B cell (primary cell): ENCODE measurements around the gene LNP1. TPM values are rescaled to one million over a fixed set of nuclear protein-coding genes. Genes with fewer than 3 reads are reported as not detected.

Experiments used
- ATAC-seq: fragments of 200-7000 bp; cut with Tn5 transposase; one replicate; pipeline ENCODE4 v1.10.0; 2021; ENCODE audit warnings: low read depth, mild to moderate bottlenecking, moderate number of reproducible peaks, moderate library complexity
- CTCF ChIA-PET: fragments of 350-600 bp; sonication (Branson Sonifier 250); formaldehyde crosslinking; loops from one replicate; lab custom pipeline; 2021; ENCODE audit warnings: antibody characterized with exemption, inconsistent platforms; lab: Charles Lee
- POLR2A ChIA-PET: fragments of 350-600 bp; sonication (Branson Sonifier 250); formaldehyde crosslinking; loops from one replicate; lab custom pipeline; 2021; ENCODE audit warnings: antibody characterized with exemption; lab: Charles Lee
- DNase-seq: peaks from one replicate; pipeline ENCODE4 v3.0.0; 2013
- H2AFZ ChIP-seq: 2 replicates; pipeline ENCODE4 v1.6.1; 2012; ENCODE audit warnings: mild to moderate bottlenecking, low read depth, low read length; ENCODE audit not compliant: insufficient read depth, poor library complexity, severe bottlenecking
- H3K27ac ChIP-seq, 2 donors: 1 replicate in 1 of 2; 2 replicates in 1 of 2; pipeline ENCODE4 v1.5.1; 2012 to 2013; ENCODE audit warnings: low read length in 2 of 2, mild to moderate bottlenecking in 2 of 2, moderate library complexity in 1 of 2
- H3K27me3 ChIP-seq, 4 experiments: fragments of 200-600 bp in 1 of 4; sonication (generic) in 1 of 4; replicated peaks in 1 of 4; 1 replicate in 2 of 4; 2 replicates in 2 of 4; pipeline versions ENCODE4 v1.6.1 to v1.7.0; 2013 to 2016; ENCODE audit warnings: low read length in 3 of 4, mild to moderate bottlenecking in 2 of 4, mixed read lengths in 1 of 4, moderate library complexity in 1 of 4; ENCODE audit not compliant: insufficient read depth in 4 of 4, control insufficient read depth in 3 of 4; ENCODE audit errors: control extremely low read depth in 1 of 4
- H3K36me3 ChIP-seq, 2 experiments: replicated peaks in 1 of 2; 1 replicate in 1 of 2; 2 replicates in 1 of 2; pipeline versions ENCODE4 v1.6.1 to v1.7.1; 2013; ENCODE audit warnings: low read length in 1 of 2; ENCODE audit not compliant: insufficient read depth in 2 of 2, control insufficient read depth in 1 of 2; ENCODE audit errors: control extremely low read depth in 1 of 2, extremely low read depth in 1 of 2
- H3K4me1 ChIP-seq, 2 donors: fragments of 200-600 bp in 1 of 2; sonication (generic) in 1 of 2; 1 replicate in 1 of 2; 2 replicates in 1 of 2; pipeline versions ENCODE4 v1.5.1 to v1.6.1; 2013 to 2017; ENCODE audit warnings: low read length in 2 of 2; ENCODE audit not compliant: control insufficient read depth in 2 of 2, insufficient read depth in 2 of 2
- H3K4me2 ChIP-seq: replicated peaks from 2 replicates; pipeline ENCODE3; 2012; ENCODE audit warnings: mild to moderate bottlenecking, low read depth, low read length; ENCODE audit not compliant: poor library complexity, severe bottlenecking
- H3K4me3 ChIP-seq, 5 experiments: fragments of 200-600 bp in 1 of 5; sonication (generic) in 1 of 5; 1 replicate in 3 of 5; 2 replicates in 2 of 5; pipeline versions ENCODE4 v1.5.1 to v1.7.0; 2011 to 2016; ENCODE audit warnings: low read length in 4 of 5, mild to moderate bottlenecking in 4 of 5, low read depth in 2 of 5, control low read depth in 1 of 5, moderate library complexity in 1 of 5; ENCODE audit not compliant: insufficient read depth in 1 of 5; ENCODE audit errors: control extremely low read depth in 1 of 5, extremely low read depth in 1 of 5
- H3K79me2 ChIP-seq: fragments of 200-600 bp; sonication (generic); one replicate; pipeline ENCODE4 v1.6.0; 2016; ENCODE audit warnings: low read length; ENCODE audit not compliant: control insufficient read depth, insufficient read depth
- H3K9ac ChIP-seq: fragments of 200-600 bp; sonication (generic); 2 replicates; pipeline ENCODE4 v1.6.1; 2017; ENCODE audit warnings: mild to moderate bottlenecking, low read length, moderate library complexity
- H3K9me3 ChIP-seq, 3 donors: one replicate each; pipeline versions ENCODE4 v1.6.1 to v1.7.1; 2013; ENCODE audit warnings: low read length in 2 of 3; ENCODE audit not compliant: control insufficient read depth in 2 of 3, insufficient read depth in 1 of 3; ENCODE audit errors: control extremely low read depth in 1 of 3
- H4K20me1 ChIP-seq: 2 replicates; pipeline ENCODE4 v1.6.0; 2012; ENCODE audit warnings: mild to moderate bottlenecking, low read length; ENCODE audit not compliant: insufficient read depth, control insufficient read depth, poor library complexity, severe bottlenecking
- H3K27ac Mint-ChIP-seq: one replicate; pipeline ENCODE4 v1.8.0; 2021; ENCODE audit warnings: mixed read lengths
- H3K27me3 Mint-ChIP-seq: one replicate; pipeline ENCODE4 v1.8.0; 2021; ENCODE audit warnings: mixed read lengths
- H3K4me1 Mint-ChIP-seq: one replicate; pipeline ENCODE4 v1.8.0; 2021; ENCODE audit warnings: mixed read lengths
- H3K4me3 Mint-ChIP-seq: one replicate; pipeline ENCODE4 v1.8.0; 2021; ENCODE audit warnings: mixed read lengths
- H3K9me3 Mint-ChIP-seq: one replicate; pipeline ENCODE4 v1.8.0; 2022; ENCODE audit warnings: mixed read lengths; ENCODE audit not compliant: insufficient read depth
- EZH2 ChIP-seq: IDR thresholded peaks from 2 replicates; pipeline ENCODE4 v1.6.1; 2012; ENCODE audit warnings: borderline replicate concordance, low read depth, mild to moderate bottlenecking, moderate library complexity, low read length; ENCODE audit not compliant: insufficient read depth, poor library complexity, severe bottlenecking
- WGBS: methylation state at CpG from one replicate; pipeline ENCODE4 v1.1.5; 2013; ENCODE audit warnings: missing lambda C conversion rate; ENCODE audit not compliant: insufficient coverage; 5-methylcytosine and 5-hydroxymethylcytosine counted together
- intact Hi-C: fragments of 100-400 bp; cut with micrococcal nuclease; formaldehyde crosslinking; loops from one replicate; pipeline ENCODE4 v1.10.0; 2022
- polyA plus RNA-seq: library from polyadenylated mRNA; depleted of rRNA; stranded (reverse); fragments of >200 nt; gene quantifications from 2 replicates; pipeline ENCODE4 v1.2.3, GENCODE V29; 2012
- total RNA-seq, 2 donors: library from RNA; stranded (reverse); fragments of 120-200 nt in 1 of 2; gene quantifications; 1 replicate in 1 of 2; 2 replicates in 1 of 2; pipeline versions ENCODE4 v1.2.3 to v1.2.4, GENCODE V29; 2013 to 2022
- TF ChIP-seq, protein P1 (sequence below): fragments of 200-600 bp; IDR thresholded peaks from one replicate; pipeline ENCODE4 v1.8.0; 2022; ENCODE audit warnings: antibody characterized with exemption, mild to moderate bottlenecking

Gene LNP1
- total and polyA plus RNA-seq, 2 donors (not counting 1 experiment from before 2014, with no cell fraction given) = 0.39 to 1.9 TPM

DNA sequence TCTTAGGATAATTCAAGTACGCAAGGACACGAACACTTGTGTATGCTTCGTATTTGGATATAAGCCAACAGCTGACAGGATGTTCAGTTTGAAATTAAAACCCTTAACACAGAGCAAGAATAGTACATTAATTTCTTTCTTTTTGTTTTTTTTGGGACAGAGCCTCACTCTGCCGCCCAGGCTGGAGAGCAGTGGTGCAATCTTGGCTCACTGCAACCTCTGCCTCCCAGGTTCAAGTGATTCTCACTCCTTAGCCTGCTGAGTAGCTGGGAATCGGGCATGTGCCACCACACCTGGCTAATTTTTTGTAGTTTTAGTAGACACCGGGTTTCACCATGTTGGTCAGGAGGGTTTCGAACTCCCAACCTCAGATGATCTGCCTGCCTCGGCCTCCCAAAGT, 32.9 kb upstream of the LNP1 start:
- Mint-ChIP-seq H3K9me3 (no peaks in the 10 kb centered on the region), H3K4me3 (no peak overlapping the region), H3K27ac (no peak overlapping the region), H3K27me3 (no peaks in the 10 kb centered on the region), H3K4me1 (no peaks in the 10 kb centered on the region)
- no peak for TF ChIP-seq EZH2
- TF ChIP-seq, protein P1, sequence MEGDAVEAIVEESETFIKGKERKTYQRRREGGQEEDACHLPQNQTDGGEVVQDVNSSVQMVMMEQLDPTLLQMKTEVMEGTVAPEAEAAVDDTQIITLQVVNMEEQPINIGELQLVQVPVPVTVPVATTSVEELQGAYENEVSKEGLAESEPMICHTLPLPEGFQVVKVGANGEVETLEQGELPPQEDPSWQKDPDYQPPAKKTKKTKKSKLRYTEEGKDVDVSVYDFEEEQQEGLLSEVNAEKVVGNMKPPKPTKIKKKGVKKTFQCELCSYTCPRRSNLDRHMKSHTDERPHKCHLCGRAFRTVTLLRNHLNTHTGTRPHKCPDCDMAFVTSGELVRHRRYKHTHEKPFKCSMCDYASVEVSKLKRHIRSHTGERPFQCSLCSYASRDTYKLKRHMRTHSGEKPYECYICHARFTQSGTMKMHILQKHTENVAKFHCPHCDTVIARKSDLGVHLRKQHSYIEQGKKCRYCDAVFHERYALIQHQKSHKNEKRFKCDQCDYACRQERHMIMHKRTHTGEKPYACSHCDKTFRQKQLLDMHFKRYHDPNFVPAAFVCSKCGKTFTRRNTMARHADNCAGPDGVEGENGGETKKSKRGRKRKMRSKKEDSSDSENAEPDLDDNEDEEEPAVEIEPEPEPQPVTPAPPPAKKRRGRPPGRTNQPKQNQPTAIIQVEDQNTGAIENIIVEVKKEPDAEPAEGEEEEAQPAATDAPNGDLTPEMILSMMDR = no peak
- POLR2A ChIA-PET = interaction anchor here (0.7 kb wide), 1 partner anchor 19 kb away, joined by 3 read pairs; no protein-coding TSS in a partner anchor
- Histone ChIP-seq H3K27ac (no peak overlapping the region), H3K27me3 (no peaks in the 10 kb centered on the region), H3K79me2 (no peaks in the 10 kb centered on the region), H3K36me3 (peaks cover 21 to 64% of the 10 kb centered on the region in 2 experiments), H2AFZ (no peak overlapping the region), H3K4me3 (no peak overlapping the region), H3K9ac (no peak overlapping the region), H4K20me1 (no peaks in the 10 kb centered on the region), H3K4me1 (no peaks in the 10 kb centered on the region), H3K4me2 (no peak overlapping the region), H3K9me3 (no peaks in the 10 kb centered on the region)
- CTCF ChIA-PET = no interaction called here
- no peak for DNase-seq
- WGBS = 100% methylated on average over 5 of the region's 8 CpGs
- intact Hi-C loops = no loop called here
- ATAC-seq = no peak

DNA sequence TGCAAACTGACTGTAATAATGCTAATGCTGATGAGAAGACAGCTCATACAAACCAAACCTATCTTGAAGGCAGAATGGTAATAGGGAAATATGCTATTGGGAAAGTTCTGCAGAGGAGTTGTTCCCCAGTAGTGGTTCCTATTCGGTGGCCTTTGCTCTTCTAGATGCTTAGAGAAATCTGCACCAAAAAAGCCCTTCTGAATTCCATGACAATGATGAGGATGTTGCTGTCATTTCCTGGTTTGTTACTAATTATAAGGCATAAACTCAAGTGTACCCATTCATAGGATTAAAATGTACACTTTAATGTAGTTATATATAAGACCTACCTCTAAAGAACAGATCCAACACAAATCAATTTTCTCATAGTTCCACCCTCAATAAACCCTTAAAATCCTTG, 30.6 kb upstream of the LNP1 start:
- POLR2A ChIA-PET = no interaction called here
- Histone ChIP-seq H4K20me1 (no peaks in the 10 kb centered on the region), H3K36me3 (peaks cover 22 to 57% of the 10 kb centered on the region in 2 experiments), H3K4me1 (no peaks in the 10 kb centered on the region), H3K9ac (no peak overlapping the region), H2AFZ (no peak overlapping the region), H3K27ac (no peak overlapping the region), H3K27me3 (no peaks in the 10 kb centered on the region), H3K4me2 (no peak overlapping the region), H3K4me3 (no peak overlapping the region), H3K79me2 (no peaks in the 10 kb centered on the region), H3K9me3 (no peaks in the 10 kb centered on the region)
- intact Hi-C loops = no loop called here
- no peaks in the 10 kb centered on the region for H3K27me3 Mint-ChIP-seq
- WGBS = no CpG with 5 or more reads among the region's 1 CpG
- ATAC-seq = no peak
- DNase-seq = no peak
- CTCF ChIA-PET = no interaction called here
- no peak overlapping the region for H3K4me3 Mint-ChIP-seq
- no peaks in the 10 kb centered on the region for H3K4me1 Mint-ChIP-seq
- TF ChIP-seq, protein P1 = no peak
- no peak for TF ChIP-seq EZH2
- no peak overlapping the region for H3K27ac Mint-ChIP-seq
- H3K9me3 Mint-ChIP-seq = no peaks in the 10 kb centered on the region
